KOPT-K1 (cell line): ENCODE data around the gene PKD2.
A peak's percentile ranks its signal among the peaks of the same experiment; 100 is the strongest.

Experiments
- H3K27ac ChIP-seq: fragments of 200-600 bp; sonication (generic); 2 replicates; pipeline ENCODE4 v1.5.1; 2016; ENCODE audit warnings: antibody characterized with exemption, mild to moderate bottlenecking, low read depth, low read length; ENCODE audit not compliant: poor library complexity, severe bottlenecking
- H3K36me3 ChIP-seq: fragments of 200-600 bp; sonication (generic); 2 replicates; pipeline ENCODE4 v1.5.1; 2017; ENCODE audit warnings: antibody characterized with exemption, mild to moderate bottlenecking, low read length, moderate library complexity; ENCODE audit not compliant: insufficient read depth
- H3K9me3 ChIP-seq: fragments of 200-600 bp; sonication (generic); 2 replicates; pipeline ENCODE4 v1.5.1; 2017; ENCODE audit warnings: antibody characterized with exemption, low read length, mild to moderate bottlenecking; ENCODE audit not compliant: insufficient read depth, poor library complexity, severe bottlenecking

The PKD2 gene

DNA sequence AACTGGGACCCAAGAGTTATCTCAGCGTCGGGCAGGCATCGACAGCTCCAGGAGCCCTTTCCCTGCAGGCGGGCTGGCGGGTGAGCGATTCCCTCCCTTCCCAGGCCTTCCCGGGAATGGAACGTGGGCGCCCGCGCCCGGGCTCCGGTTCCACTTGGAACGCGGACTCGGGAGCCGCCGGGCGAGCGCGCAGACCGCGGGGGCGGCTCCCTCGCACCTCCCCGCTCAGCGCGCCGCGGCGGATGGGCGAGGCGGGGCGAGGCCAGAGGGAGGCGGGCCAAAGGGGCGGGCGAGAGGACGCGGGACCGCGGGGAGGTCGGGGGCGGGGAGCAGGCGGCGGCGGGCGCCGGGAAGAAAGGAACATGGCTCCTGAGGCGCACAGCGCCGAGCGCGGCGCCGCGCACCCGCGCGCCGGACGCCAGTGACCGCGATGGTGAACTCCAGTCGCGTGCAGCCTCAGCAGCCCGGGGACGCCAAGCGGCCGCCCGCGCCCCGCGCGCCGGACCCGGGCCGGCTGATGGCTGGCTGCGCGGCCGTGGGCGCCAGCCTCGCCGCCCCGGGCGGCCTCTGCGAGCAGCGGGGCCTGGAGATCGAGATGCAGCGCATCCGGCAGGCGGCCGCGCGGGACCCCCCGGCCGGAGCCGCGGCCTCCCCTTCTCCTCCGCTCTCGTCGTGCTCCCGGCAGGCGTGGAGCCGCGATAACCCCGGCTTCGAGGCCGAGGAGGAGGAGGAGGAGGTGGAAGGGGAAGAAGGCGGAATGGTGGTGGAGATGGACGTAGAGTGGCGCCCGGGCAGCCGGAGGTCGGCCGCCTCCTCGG is at the start of gene PKD2:
PKD2 (plus strand) TSS at position 332 of the 818 bp plus-strand sequence; CDS start at position 431, 99 bp downstream.
- H3K9me3 ChIP-seq: no peaks in the 10 kb centered on the region
- no peaks in the 10 kb centered on the region for H3K36me3 ChIP-seq
- peak within 1 kb of the TSS; percentile 49 for H3K27ac ChIP-seq

DNA sequence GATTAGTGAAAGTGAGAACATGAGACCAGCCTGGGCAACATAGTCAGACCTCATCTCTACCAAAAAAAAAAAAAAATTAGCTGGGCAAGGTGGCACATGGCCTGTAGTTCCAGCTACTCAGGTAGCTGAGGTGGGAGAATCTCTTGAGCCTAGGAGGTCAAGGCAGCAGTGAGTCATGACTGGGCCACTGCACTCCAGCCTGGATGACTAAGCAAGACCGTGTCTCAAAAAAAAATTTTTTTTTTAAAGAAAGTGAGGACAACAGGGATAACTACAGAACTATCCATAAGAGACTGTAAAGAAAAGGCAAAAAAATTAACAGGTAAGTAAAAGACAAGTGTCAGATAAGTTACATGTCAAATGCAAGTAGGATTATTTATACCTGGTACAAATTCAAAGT is 45.4 kb upstream of the PKD2 start:
- Histone ChIP-seq H3K9me3 (no peaks in the 10 kb centered on the region), H3K27ac (no peak overlapping the region), H3K36me3 (no peaks in the 10 kb centered on the region)

DNA sequence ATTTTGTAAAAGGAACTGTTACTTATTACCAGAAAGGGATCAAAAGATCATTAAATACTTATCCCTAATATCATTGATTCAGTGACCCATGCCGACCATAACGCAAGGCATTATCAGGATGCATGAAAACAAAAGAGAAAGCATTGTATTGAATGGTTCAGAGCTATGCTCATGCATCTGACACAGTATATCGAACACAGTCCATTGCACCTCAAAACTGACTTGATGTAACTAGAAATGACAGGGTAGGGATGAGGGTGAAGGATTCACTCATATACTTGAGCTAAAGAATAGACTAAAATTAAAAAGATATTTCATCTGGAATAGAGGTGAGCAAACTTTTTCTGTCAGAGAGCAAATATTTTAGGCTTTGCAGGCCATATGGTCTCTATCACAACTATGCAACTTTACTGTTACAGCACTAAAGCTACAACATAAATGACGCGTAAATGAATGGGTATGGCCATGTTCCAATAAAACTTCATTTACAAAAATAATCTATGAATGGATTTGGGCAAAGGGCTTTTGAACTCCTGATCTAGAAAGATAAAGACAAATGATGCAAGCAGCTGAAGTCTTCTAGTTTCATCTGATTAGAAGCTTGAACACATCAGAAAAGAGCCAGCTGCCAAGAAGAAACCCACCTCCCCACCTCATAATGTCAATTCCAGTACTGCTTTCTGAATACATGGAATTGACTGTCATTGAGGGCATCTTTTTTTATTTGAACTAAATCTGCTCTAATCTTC is 44.9 kb upstream of the PKD2 start:
- no peaks in the 10 kb centered on the region for H3K9me3 ChIP-seq
- no peaks in the 10 kb centered on the region for H3K36me3 ChIP-seq
- H3K27ac ChIP-seq: no peak overlapping the region

DNA sequence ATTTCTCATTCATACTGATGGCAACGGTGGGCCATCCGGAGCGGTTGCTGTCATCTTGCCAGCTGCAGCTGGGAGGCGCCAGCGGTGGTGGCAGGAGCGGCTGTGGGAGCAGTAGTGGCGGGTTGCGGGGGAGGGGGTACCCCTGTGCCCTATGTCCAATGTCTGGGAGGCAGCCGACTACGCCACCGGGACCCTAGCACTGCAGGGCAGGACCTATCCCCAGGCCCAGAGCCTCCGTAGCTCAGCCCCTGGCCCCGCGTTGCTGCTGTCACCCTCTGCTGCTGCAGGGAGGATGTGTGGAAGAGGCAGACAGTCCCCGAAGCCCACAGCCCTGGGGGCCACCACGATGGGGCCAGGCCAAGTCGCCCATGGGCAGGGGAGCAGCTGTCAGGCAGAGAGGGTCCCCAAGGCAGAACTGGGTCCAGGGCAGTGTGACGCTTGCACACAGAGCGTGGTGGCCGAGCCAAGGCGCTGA is 41.9 kb upstream of the PKD2 start:
- Histone ChIP-seq H3K9me3 (no peaks in the 10 kb centered on the region), H3K27ac (no peak overlapping the region), H3K36me3 (no peaks in the 10 kb centered on the region)

DNA sequence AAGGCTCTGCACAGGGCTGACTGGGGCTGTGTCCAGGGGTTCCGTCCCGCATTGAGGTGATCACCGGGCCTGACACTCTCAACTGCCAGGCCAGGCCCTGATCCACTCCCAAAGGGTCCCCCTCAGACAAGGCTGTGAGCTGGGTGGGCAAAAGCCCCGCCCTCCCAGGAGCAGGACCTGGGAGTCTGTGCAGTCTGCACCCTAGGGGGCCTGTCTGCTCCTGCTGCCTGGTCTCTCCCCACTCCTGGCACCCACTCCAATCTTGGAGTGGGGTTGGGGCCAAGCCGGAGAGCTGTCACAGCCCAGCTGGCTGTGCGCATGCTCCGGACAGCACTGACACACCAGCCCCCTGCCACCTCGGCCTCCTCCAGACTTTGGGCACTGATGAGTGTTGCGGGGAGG is 41.3 kb upstream of the PKD2 start:
- no peaks in the 10 kb centered on the region for H3K9me3 ChIP-seq
- no peaks in the 10 kb centered on the region for H3K36me3 ChIP-seq
- H3K27ac ChIP-seq: no peak overlapping the region

DNA sequence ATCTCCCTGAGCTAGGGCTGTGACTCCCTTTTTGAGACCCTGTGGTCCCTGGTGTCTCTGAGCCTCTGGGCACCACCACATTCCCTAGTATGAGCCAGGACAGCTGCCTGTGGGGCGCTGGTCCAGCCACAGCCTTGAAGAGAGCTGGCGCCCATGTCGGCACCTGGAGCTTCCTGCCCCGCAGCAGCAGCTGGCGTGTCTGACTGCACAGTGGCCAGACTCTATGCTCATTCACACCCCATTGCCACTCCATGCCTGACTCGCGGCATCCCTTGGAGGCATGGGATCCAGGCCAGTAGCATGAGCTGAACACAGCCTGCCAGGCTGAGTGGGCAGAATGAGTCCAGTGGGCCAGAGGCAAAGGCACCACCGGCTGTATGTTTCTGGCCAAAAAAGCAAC is 40.2 kb upstream of the PKD2 start:
- Histone ChIP-seq H3K27ac (no peak overlapping the region), H3K36me3 (no peaks in the 10 kb centered on the region), H3K9me3 (no peaks in the 10 kb centered on the region)

DNA sequence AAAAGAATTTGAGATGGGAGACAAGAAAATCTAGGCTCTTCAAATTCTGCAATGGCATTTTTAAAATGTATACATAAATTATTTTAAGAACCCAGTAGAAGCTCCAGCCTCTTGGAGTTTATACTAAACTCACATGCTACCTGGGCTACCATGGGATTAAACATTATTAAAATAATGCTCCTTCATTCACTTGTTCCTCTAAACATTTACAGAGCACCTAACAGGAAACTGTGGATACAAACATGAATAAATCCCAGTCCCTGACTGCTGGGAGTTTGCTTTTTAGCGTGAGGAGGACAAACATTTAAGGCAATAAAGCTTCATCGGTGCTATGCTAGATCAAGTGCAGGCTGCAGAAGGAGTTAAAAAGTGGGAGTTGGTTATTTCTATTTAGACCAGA is 37.3 kb upstream of the PKD2 start:
- Histone ChIP-seq H3K36me3 (no peaks in the 10 kb centered on the region), H3K9me3 (no peaks in the 10 kb centered on the region), H3K27ac (no peak overlapping the region)

DNA sequence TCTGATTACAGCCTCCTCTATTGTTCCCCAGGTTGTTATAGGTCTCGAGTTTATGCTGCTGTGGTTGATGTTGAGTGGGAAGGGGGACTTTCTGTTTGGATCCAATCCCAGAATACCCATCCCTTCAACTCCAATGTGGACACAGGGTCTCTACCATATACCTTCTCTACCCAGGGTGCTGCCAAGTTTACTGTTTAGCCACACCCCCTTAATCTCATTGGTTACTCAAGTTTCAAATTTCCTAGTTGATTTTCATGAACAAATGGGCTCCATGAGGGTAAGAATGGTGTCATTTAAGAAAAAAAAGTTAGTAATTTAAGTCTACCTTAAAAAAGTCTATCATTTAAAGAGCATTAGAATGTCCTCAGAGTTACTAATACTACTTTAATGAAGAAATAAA is 35.6 kb upstream of the PKD2 start:
- Histone ChIP-seq H3K9me3 (no peaks in the 10 kb centered on the region), H3K36me3 (no peaks in the 10 kb centered on the region), H3K27ac (no peak overlapping the region)

DNA sequence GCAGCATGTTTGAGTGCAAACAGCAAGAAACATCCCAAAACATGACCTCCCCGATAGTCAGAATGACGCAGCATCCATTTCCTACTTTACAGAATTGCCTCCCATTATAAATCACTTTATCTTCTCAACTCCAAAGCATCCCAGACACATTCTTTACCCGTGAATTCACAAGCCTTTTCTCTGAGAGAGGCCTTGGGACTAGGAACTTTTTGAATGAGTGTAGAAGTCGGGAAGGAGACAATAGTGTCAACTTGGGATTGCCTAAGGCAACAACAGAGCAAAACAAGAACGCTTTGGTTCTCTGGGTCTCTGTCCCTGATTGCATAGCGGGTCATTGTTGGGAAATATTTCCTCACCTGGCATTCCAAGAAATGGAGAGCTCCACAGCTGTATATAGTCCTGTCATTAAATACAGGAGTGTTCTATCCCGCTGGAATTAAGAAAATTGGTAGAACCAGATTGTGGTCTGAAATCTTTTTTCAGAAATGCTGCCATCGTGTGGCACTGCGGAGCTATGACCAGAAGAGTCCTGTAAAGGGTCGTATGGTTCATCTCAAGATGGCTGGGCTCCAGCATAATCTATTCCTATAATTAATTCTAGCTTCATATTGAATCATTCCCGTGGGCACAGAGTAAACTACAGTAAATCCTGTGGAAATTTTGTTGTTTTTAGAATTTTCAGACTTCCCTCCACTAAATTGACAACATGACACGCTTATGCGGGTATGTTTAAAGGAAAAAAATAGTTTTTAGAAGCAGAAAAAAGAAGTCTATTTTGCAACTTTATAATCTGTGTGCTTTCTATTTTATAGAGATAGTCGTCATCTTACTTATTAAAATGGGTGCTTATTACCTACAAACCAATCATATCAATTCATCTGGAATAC is 33.9 kb upstream of the PKD2 start:
- H3K9me3 ChIP-seq: no peaks in the 10 kb centered on the region
- no peaks in the 10 kb centered on the region for H3K36me3 ChIP-seq
- no peak overlapping the region for H3K27ac ChIP-seq

DNA sequence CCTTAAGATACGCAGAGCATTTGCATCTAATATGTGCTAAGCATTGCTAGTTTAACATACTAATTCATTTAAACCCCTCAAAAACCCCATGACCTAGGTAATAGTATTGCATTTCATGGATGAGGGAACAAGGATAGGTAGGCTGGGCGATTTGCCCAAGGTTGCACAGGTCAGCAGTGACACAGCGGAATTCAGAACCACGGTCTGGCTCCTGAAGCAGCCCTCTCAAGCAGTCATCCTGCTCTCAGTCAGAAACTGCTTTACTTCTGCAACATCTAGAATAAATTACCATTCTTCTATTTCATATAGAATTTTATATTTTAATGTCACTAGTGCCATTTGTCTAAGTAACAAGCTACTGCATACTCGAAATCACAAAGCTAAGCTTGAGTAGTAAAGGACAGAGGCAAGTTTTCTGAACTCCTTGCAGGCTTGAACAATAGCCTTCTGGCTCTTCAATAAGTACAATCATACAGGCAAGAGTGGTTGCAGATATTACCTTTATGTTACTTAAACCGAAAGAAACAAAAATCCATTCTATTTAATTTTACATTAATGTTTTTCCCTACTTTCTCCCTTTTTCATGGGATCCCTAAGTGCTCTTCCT is 32.5 kb upstream of the PKD2 start:
- Histone ChIP-seq H3K36me3 (no peaks in the 10 kb centered on the region), H3K9me3 (no peaks in the 10 kb centered on the region), H3K27ac (no peak overlapping the region)

DNA sequence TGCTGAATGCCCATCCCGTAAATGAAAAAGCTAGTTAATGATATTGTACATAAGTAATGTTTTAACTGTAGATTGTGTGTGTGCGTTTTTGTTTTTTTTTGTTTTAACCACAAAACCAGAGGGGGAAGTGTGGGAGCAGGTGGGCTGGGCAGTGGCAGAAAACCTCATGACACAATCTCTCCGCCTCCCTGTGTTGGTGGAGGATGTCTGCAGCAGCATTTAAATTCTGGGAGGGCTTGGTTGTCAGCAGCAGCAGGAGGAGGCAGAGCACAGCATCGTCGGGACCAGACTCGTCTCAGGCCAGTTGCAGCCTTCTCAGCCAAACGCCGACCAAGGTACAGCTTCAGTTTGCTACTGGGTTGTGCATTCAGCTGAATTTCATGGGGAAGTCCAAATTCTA is 32.0 kb upstream of the PKD2 start, which contains the start of gene SPP1:
SPP1 (plus strand) TSS at position 249 of the 400 bp plus-strand sequence. CDS start 1,182 bp downstream, outside the sequence.
- Histone ChIP-seq H3K9me3 (no peaks in the 10 kb centered on the region), H3K27ac (no peak within 1 kb of the TSS), H3K36me3 (no peaks in the 10 kb centered on the region)

DNA sequence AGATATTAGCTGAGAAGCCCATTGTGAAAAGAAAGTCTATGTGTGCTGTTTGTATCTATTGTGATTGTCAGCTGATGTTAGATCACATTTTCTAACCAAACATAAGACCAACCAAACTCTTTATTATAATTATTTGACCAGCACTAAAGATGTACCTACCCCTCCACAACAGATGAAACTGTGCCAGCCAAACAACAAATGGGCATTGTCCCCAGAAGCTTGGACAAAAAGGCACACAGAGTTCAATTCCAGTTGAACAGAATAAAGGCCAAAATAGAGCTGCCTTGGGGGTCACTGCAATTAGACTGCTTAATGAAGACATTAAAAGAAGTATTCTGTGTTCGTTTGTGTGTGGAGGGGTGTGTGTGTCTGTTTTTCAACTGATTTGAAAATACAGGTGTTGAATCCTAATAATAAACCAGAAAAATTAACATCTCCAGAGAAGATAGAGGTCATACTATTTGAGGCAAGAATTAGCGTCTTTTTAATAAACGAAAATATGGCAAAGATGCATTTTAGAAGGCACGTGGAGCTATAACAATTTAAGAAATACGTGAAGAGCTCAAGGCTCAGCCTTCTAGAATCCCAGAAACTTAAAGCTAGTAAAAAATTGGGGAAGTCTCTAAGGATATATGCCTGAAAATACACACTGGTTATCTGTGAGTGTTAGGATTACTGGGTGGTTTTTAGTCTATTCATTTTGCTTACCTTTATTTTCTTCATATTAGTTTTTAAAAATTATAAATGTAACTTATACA is 29.7 kb upstream of the PKD2 start:
- Histone ChIP-seq H3K27ac (no peak overlapping the region), H3K36me3 (no peaks in the 10 kb centered on the region), H3K9me3 (no peaks in the 10 kb centered on the region)

DNA sequence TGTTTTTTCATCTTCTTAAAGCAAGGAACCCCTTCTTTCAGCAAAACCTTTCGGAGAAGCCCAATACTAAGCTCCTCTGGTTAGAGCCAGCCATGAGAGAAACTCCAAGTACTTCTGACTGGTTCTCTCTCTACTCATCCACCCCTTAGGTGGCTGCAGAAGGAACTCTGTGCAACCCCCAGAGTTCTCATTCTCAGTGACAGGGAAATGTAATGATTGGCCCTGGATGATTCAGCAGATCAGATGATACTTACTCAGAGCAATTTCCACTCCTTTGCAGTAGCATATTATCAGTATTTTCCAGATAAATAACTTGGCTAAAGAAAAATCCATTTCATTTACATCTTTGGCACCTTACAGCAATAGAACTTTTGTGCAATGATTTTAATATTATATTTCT is 28.8 kb upstream of the PKD2 start:
- no peaks in the 10 kb centered on the region for H3K36me3 ChIP-seq
- no peak overlapping the region for H3K27ac ChIP-seq
- no peaks in the 10 kb centered on the region for H3K9me3 ChIP-seq

DNA sequence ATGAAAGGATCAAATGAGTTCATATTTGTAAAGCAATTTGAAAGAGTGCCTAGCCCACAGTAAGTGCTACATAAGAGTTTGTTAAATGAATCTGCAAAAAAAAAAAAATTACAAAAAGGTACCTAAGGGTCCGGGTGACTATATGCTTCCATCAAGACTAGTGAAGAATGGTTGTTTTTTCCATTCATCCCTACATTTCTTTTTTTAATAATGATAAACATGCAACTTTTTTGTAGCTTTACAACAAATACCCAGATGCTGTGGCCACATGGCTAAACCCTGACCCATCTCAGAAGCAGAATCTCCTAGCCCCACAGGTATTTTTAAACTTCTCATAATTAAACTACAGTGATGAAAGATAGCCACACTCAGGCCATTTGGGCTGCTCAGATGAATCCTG is 27.6 kb upstream of the PKD2 start:
- no peak overlapping the region for H3K27ac ChIP-seq
- H3K36me3 ChIP-seq: no peaks in the 10 kb centered on the region
- H3K9me3 ChIP-seq: no peaks in the 10 kb centered on the region
